GM23338 (cell line): Measurements from ENCODE around the gene SLCO3A1. TPM values are rescaled to one million over a fixed set of nuclear protein-coding genes. Genes with fewer than 3 reads are reported as not detected.

ENCODE experiments used
- ATAC-seq: fragments of 200-7000 bp; cut with Tn5 transposase; 3 replicates; pipeline ENCODE4 v1.9.1; 2020
- DNase-seq: peaks from one replicate; pipeline ENCODE4 v3.0.0-alpha.2; 2015; ENCODE audit warnings: low spot score
- H2AFZ ChIP-seq: fragments of 200-600 bp; sonication (generic); 2 replicates; pipeline ENCODE4 v1.8.0; 2016; ENCODE audit warnings: antibody characterized with exemption, mild to moderate bottlenecking, moderate library complexity
- H3F3A ChIP-seq: fragments of 200-600 bp; sonication (generic); replicated peaks from 2 replicates; pipeline ENCODE4 v1.8.0; 2017; ENCODE audit warnings: antibody characterized with exemption, mixed run types, low read depth
- H3K27ac ChIP-seq: fragments of 200-600 bp; sonication (generic); 2 replicates; pipeline ENCODE4 v1.6.1; 2016; ENCODE audit warnings: low read depth
- H3K27me3 ChIP-seq: fragments of 200-600 bp; sonication (generic); 2 replicates; pipeline ENCODE4 v1.8.0; 2016; ENCODE audit warnings: mild to moderate bottlenecking, mixed run types, moderate library complexity; ENCODE audit not compliant: insufficient read depth
- H3K36me3 ChIP-seq: fragments of 200-600 bp; sonication (generic); 2 replicates; pipeline ENCODE4 v1.8.0; 2016; ENCODE audit warnings: mild to moderate bottlenecking; ENCODE audit not compliant: insufficient read depth
- H3K4me1 ChIP-seq: fragments of 200-600 bp; sonication (generic); 2 replicates; pipeline ENCODE4 v1.8.0; 2016; ENCODE audit warnings: mild to moderate bottlenecking, moderate library complexity; ENCODE audit not compliant: insufficient read depth
- H3K4me2 ChIP-seq: fragments of 200-600 bp; sonication (generic); 2 replicates; pipeline ENCODE4 v1.7.1; 2017; ENCODE audit warnings: mixed run types
- H3K4me3 ChIP-seq: fragments of 200-600 bp; sonication (generic); 2 replicates; pipeline ENCODE4 v1.6.1; 2016; ENCODE audit warnings: mixed run types
- H3K79me2 ChIP-seq: fragments of 200-600 bp; sonication (generic); replicated peaks from 2 replicates; pipeline ENCODE4 v1.8.0; 2017; ENCODE audit warnings: mild to moderate bottlenecking; ENCODE audit not compliant: insufficient read depth
- H3K9me2 ChIP-seq: fragments of 200-600 bp; sonication (generic); 2 replicates; pipeline ENCODE4 v1.8.0; 2017; ENCODE audit not compliant: insufficient read depth
- H4K20me1 ChIP-seq: fragments of 200-600 bp; sonication (generic); replicated peaks from 2 replicates; pipeline ENCODE4 v1.8.0; 2017; ENCODE audit warnings: mild to moderate bottlenecking; ENCODE audit not compliant: insufficient read depth
- H3K27ac Mint-ChIP-seq: 2 replicates; pipeline ENCODE4 v1.8.0; 2020; ENCODE audit warnings: inconsistent platforms, mild to moderate bottlenecking, moderate library complexity, mixed read lengths
- H3K27me3 Mint-ChIP-seq: 3 replicates; pipeline ENCODE4 v1.8.0; 2022; ENCODE audit warnings: low read depth, mild to moderate bottlenecking, moderate library complexity, mixed read lengths, inconsistent platforms; ENCODE audit not compliant: insufficient read depth, poor library complexity
- H3K36me3 Mint-ChIP-seq: 3 replicates; pipeline ENCODE4 v1.8.0; 2021; ENCODE audit warnings: low read depth, mild to moderate bottlenecking, inconsistent platforms, moderate library complexity, mixed read lengths
- H3K4me1 Mint-ChIP-seq: 3 replicates; pipeline ENCODE4 v1.8.0; 2020; ENCODE audit warnings: mild to moderate bottlenecking, inconsistent platforms, mixed read lengths
- H3K4me3 Mint-ChIP-seq: 3 replicates; pipeline ENCODE4 v1.8.0; 2021; ENCODE audit warnings: moderate library complexity, mild to moderate bottlenecking, inconsistent platforms, mixed read lengths
- H3K9me3 Mint-ChIP-seq: 3 replicates; pipeline ENCODE4 v1.8.0; 2020; ENCODE audit warnings: moderate library complexity, mild to moderate bottlenecking, inconsistent platforms, mixed read lengths
- CREB1 ChIP-seq: fragments of 250-450 bp; sonication (Bioruptor Pico); IDR thresholded peaks from 2 replicates; pipeline ENCODE4 v1.5.0; 2020; ENCODE audit warnings: low read depth, mild to moderate bottlenecking, moderate library complexity
- ETS1 ChIP-seq: IDR thresholded peaks from 2 replicates; pipeline ENCODE4 v1.6.1; 2016; ENCODE audit warnings: antibody characterized with exemption
- STAT1 ChIP-seq: IDR thresholded peaks from one replicate; pipeline ENCODE4 v1.6.1; 2016; ENCODE audit warnings: antibody characterized with exemption; ENCODE audit not compliant: unreplicated experiment
- ZNF114 ChIP-seq: fragments of 250-450 bp; sonication (Bioruptor Pico); IDR thresholded peaks from 2 replicates; pipeline ENCODE4 v1.5.0; 2020; ENCODE audit warnings: mild to moderate bottlenecking, moderate library complexity
- ZNF331 ChIP-seq: fragments of 250-450 bp; sonication (Bioruptor Pico); IDR thresholded peaks from 2 replicates; pipeline ENCODE4 v1.5.0; 2020; ENCODE audit warnings: low read depth, mild to moderate bottlenecking, moderate library complexity
- ZNF462 ChIP-seq: fragments of 250-450 bp; sonication (Bioruptor Pico); IDR thresholded peaks from 2 replicates; pipeline ENCODE4 v1.5.0; 2020; ENCODE audit warnings: mild to moderate bottlenecking, moderate library complexity
- polyA plus RNA-seq: library from polyadenylated mRNA; unstranded; fragments of >200 nt; fragmentation: Nextera tagmentation; extraction: Ambion mirVana; gene quantifications from 2 replicates; pipeline ENCODE4 v1.2.1, GENCODE V29; 2016
- total RNA-seq: library from RNA; depleted of rRNA; stranded (reverse); fragments of >200 nt; shearing (Covaris generic); gene quantifications from 2 replicates; pipeline ENCODE4 v1.2.3, GENCODE V29; 2014

Gene SLCO3A1
- total and polyA plus RNA-seq, 2 experiments from 2014 or later: 7.3 to 9.4 TPM

GRCh38 chr15:91891101-91891500, 37.6 kb downstream of the SLCO3A1 start:
- Mint-ChIP-seq H3K27me3 (no peaks in the 10 kb centered on the region), H3K36me3 (no peaks in the 10 kb centered on the region), H3K4me3 (no peak overlapping the region), H3K4me1 (peaks cover 35% of the 10 kb centered on the region), H3K9me3 (no peaks in the 10 kb centered on the region), H3K27ac (no peak overlapping the region)
- DNase-seq: no peak
- peaks cover 27% of the 10 kb centered on the region for H3K4me1 ChIP-seq
- no peak overlapping the region for H3K4me3 ChIP-seq
- H3K79me2 ChIP-seq: peaks cover 34% of the 10 kb centered on the region
- ATAC-seq: no peak
- H3K9me2 ChIP-seq: no peaks in the 10 kb centered on the region
- no peaks in the 10 kb centered on the region for H3F3A ChIP-seq
- H3K27me3 ChIP-seq: no peaks in the 10 kb centered on the region
- TF ChIP-seq ZNF462: no peak
- TF ChIP-seq ZNF331 (CRISPR knock-in tag): no peak
- no peak for TF ChIP-seq CREB1 (CRISPR knock-in tag)
- TF ChIP-seq ETS1: no peak
- no peak for TF ChIP-seq STAT1
- TF ChIP-seq ZNF114 (CRISPR knock-in tag): no peak
- H3K4me2 ChIP-seq: no peak overlapping the region
- H3K27ac ChIP-seq: no peak overlapping the region
- no peaks in the 10 kb centered on the region for H3K36me3 ChIP-seq
- H4K20me1 ChIP-seq: peaks cover 3% of the 10 kb centered on the region; the same call in 1 of the 2 replicates
- H2AFZ ChIP-seq: no peak overlapping the region
